Endothelial cell of umbilical vein (primary cell): ENCODE measurements around the gene SLC4A4. TPM values are rescaled to one million over a fixed set of nuclear protein-coding genes. Genes with fewer than 3 reads are reported as not detected.

ENCODE experiments used
- BruUV-seq: library from RNA; stranded (reverse); fragments of 400-500 nt; replicated peaks from 2 replicates; lab custom pipeline; 2021; lab: Mats Ljungman, UMichigan
- CTCF ChIA-PET: fragments of 300-600, 350-600 bp; sonication (Branson Sonifier 250); formaldehyde crosslinking; loops from one replicate; lab custom pipeline; 2021; ENCODE audit warnings: antibody characterized with exemption, inconsistent platforms; lab: Charles Lee
- POLR2A ChIA-PET: fragments of 300-600, 350-600 bp; sonication (Branson Sonifier 250); formaldehyde crosslinking; loops from one replicate; lab custom pipeline; 2021; ENCODE audit warnings: antibody characterized with exemption, inconsistent platforms; lab: Charles Lee
- DNase-seq: peaks from one replicate; pipeline ENCODE4 v3.0.0-alpha.2; 2011; ENCODE audit warnings: low read depth, low spot score
- FAIRE-seq: peaks from 2 replicates; lab custom pipeline; 2011; peaks lifted over from hg19 to GRCh38; lab: Jason Lieb, UNC
- H2AFZ ChIP-seq: 2 replicates; pipeline ENCODE4 v1.6.0; 2012; ENCODE audit warnings: low read depth, low read length, control low read depth, inconsistent platforms
- H3K27ac ChIP-seq: 2 replicates; pipeline ENCODE4 v1.5.1; 2011; ENCODE audit warnings: low read depth, mild to moderate bottlenecking, control low read depth, low read length, moderate library complexity; ENCODE audit not compliant: insufficient read depth
- H3K27me3 ChIP-seq, 2 experiments: 2 replicates each; pipeline versions ENCODE4 v1.6.0 to v1.6.1; 2011; ENCODE audit warnings: low read length in 2 of 2, mixed read lengths in 1 of 2; ENCODE audit not compliant: control insufficient read depth in 2 of 2, insufficient read depth in 2 of 2
- H3K36me3 ChIP-seq, 2 experiments: 2 replicates in 1 of 2; 3 replicates in 1 of 2; pipeline ENCODE4 v1.5.1; 2011; ENCODE audit warnings: low read length in 2 of 2, mild to moderate bottlenecking in 1 of 2, moderate library complexity in 1 of 2; ENCODE audit not compliant: control insufficient read depth in 2 of 2, insufficient read depth in 2 of 2; ENCODE audit errors: extremely low read depth in 1 of 2
- H3K4me1 ChIP-seq: 3 replicates; pipeline ENCODE4 v1.5.1; 2011; ENCODE audit warnings: mild to moderate bottlenecking, low read length; ENCODE audit not compliant: control insufficient read depth, insufficient read depth; ENCODE audit errors: extremely low read depth
- H3K4me2 ChIP-seq: 2 replicates; pipeline ENCODE4 v1.6.1; 2011; ENCODE audit warnings: low read length, control low read depth, mixed read lengths; ENCODE audit not compliant: insufficient read depth
- H3K4me3 ChIP-seq, 3 experiments: fragments of 200-600 bp in 1 of 3; sonication (generic), shearing (Covaris generic) in 1 of 3; replicated peaks in 1 of 3; 2 replicates each; pipeline ENCODE4 v1.5.1; 2011 to 2016; ENCODE audit warnings: control low read depth in 3 of 3, low read length in 3 of 3, mild to moderate bottlenecking in 2 of 3, inconsistent platforms in 1 of 3, low read depth in 1 of 3, moderate library complexity in 1 of 3; ENCODE audit not compliant: insufficient read depth in 1 of 3
- H3K79me2 ChIP-seq: 2 replicates; pipeline ENCODE4 v1.6.0; 2012; ENCODE audit warnings: low read length, inconsistent platforms; ENCODE audit not compliant: control insufficient read depth, insufficient read depth
- H3K9ac ChIP-seq: replicated peaks from 2 replicates; pipeline ENCODE3; 2011; ENCODE audit warnings: low read length, control low read depth; ENCODE audit not compliant: insufficient read depth; ENCODE audit errors: extremely low read depth
- H3K9me1 ChIP-seq: replicated peaks from 3 replicates; pipeline ENCODE4 v1.6.0; 2011; ENCODE audit warnings: mild to moderate bottlenecking, low read length; ENCODE audit not compliant: control insufficient read depth, insufficient read depth; ENCODE audit errors: extremely low read depth
- H3K9me3 ChIP-seq: replicated peaks from 2 replicates; pipeline ENCODE4 v1.5.1; 2012; ENCODE audit warnings: low read length, inconsistent platforms; ENCODE audit not compliant: control insufficient read depth, insufficient read depth
- H4K20me1 ChIP-seq: replicated peaks from 2 replicates; pipeline ENCODE3; 2011; ENCODE audit warnings: mild to moderate bottlenecking, low read length; ENCODE audit not compliant: control insufficient read depth, insufficient read depth; ENCODE audit errors: extremely low read depth
- EZH2 ChIP-seq: IDR thresholded peaks from 2 replicates; pipeline ENCODE4 v1.6.1; 2012; ENCODE audit warnings: borderline replicate concordance, low read depth, mild to moderate bottlenecking, moderate library complexity, low read length, inconsistent platforms; ENCODE audit not compliant: severe bottlenecking
- FOS ChIP-seq: IDR thresholded peaks from 2 replicates; pipeline ENCODE4 v1.6.1; 2011; ENCODE audit warnings: mild to moderate bottlenecking, low read length, moderate library complexity, borderline replicate concordance; ENCODE audit not compliant: insufficient read depth
- GATA2 ChIP-seq: IDR thresholded peaks from 2 replicates; pipeline ENCODE4 v1.7.0; 2011; ENCODE audit warnings: low read depth, mild to moderate bottlenecking, moderate library complexity, mixed read lengths, low read length; ENCODE audit not compliant: insufficient read length, insufficient read depth
- JUN ChIP-seq: IDR thresholded peaks from 2 replicates; pipeline ENCODE4 v1.6.1; 2011; ENCODE audit warnings: borderline replicate concordance, low read depth; ENCODE audit not compliant: insufficient read length, insufficient read depth
- MYC ChIP-seq: IDR thresholded peaks from one replicate; pipeline ENCODE4 v1.6.1; 2011; ENCODE audit warnings: mild to moderate bottlenecking, low read depth, low read length
- POLR2A ChIP-seq: IDR thresholded peaks from 2 replicates; pipeline ENCODE4 v1.6.1; 2012; ENCODE audit warnings: low read depth, mild to moderate bottlenecking, control low read depth, low read length
- POLR2AphosphoS5 ChIP-seq: IDR thresholded peaks from 2 replicates; pipeline ENCODE4 v1.6.1; 2012; ENCODE audit warnings: low read depth, mild to moderate bottlenecking, control low read depth, low read length, moderate library complexity; ENCODE audit not compliant: insufficient read depth
- dilution Hi-C: fragments of 300-500 bp; cut with MboI; formaldehyde crosslinking; loops from one replicate; pipeline ENCODE4 v1.15.0; 2019; ENCODE audit warnings: low sequenced_read_pairs; ENCODE audit not compliant: extremely low pct_ligation_motif_present
- intact Hi-C: fragments of 100-400 bp; cut with micrococcal nuclease; formaldehyde crosslinking; loops from one replicate; pipeline ENCODE4 v1.10.0; 2022
- polyA plus RNA-seq, 4 experiments: library from polyadenylated mRNA; depleted of rRNA in 3 of 4; stranded (reverse) in 3 of 4; unstranded in 1 of 4; fragments of >200 nt; gene quantifications; 2 replicates each; pipeline versions ENCODE4 v1.2.1 to v1.2.3, GENCODE V29; 2011 to 2012; ENCODE audit warnings: missing spikeins in 1 of 4
- total RNA-seq: library from RNA; stranded (reverse); gene quantifications from 2 replicates; pipeline ENCODE4 v1.2.3, GENCODE V29; 2021
- TF ChIP-seq, protein P1 (sequence below), 2 donors: IDR thresholded peaks; 1 replicate in 1 of 2; 2 replicates in 1 of 2; pipeline ENCODE4 v1.5.1; 2011; ENCODE audit warnings: low read length in 2 of 2, mild to moderate bottlenecking in 2 of 2, moderate library complexity in 2 of 2, control low read depth in 1 of 2, inconsistent platforms in 1 of 2, low read depth in 1 of 2; ENCODE audit not compliant: insufficient read depth in 1 of 2; ENCODE audit errors: extremely low read depth in 1 of 2
- TF ChIP-seq, protein P2 (sequence below): IDR thresholded peaks from 2 replicates; pipeline ENCODE4 v1.6.1; 2011; ENCODE audit not compliant: insufficient read depth, insufficient read length

Gene SLC4A4
- total and polyA plus RNA-seq, 2 donors (not counting 3 experiments of a cell fraction or from before 2014, with no cell fraction given), result not detected

DNA sequence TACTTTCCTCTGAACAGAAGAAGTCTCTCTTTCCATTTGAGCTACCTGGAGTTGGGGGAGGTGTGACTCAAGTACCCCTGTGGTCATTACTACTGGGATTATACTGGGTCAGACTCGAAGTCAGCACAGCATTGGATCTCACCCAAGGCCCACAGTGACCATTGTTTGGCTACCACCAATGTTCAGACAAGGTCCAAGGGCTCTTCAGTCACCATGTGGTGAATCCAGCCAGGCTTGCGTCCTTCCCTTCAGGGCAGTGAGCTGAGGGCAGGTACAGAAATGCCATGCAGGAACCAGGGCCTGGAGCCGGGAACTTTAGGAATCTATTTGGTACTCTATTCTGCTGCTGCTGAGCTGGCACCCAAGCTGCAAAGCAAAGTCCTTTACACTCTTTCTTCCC is 5.5 kb upstream of the SLC4A4 start:
- H3K79me2 ChIP-seq, result no peaks in the 10 kb centered on the region
- H3K36me3 ChIP-seq, result no peaks in the 10 kb centered on the region
- no peak overlapping the region for H3K4me3 ChIP-seq
- H2AFZ ChIP-seq, result no peak overlapping the region
- no peaks in the 10 kb centered on the region for H3K4me1 ChIP-seq
- H3K9me3 ChIP-seq, result no peaks in the 10 kb centered on the region
- no peaks in the 10 kb centered on the region for H3K27me3 ChIP-seq
- H3K27ac ChIP-seq, result no peak overlapping the region
- POLR2A ChIA-PET, result no interaction called here
- intact Hi-C loops (no loop called here), dilution Hi-C loops (no loop called here)
- no peaks in the 10 kb centered on the region for H3K9me1 ChIP-seq
- no peaks in the 10 kb centered on the region for H4K20me1 ChIP-seq
- no peak for FAIRE-seq
- no TSS peak for BruUV-seq
- TF ChIP-seq POLR2AphosphoS5 (no peak), JUN (no peak), MYC (no peak), FOS (no peak), GATA2 (no peak), EZH2 (no peak), POLR2A (no peak)
- TF ChIP-seq, protein P1, sequence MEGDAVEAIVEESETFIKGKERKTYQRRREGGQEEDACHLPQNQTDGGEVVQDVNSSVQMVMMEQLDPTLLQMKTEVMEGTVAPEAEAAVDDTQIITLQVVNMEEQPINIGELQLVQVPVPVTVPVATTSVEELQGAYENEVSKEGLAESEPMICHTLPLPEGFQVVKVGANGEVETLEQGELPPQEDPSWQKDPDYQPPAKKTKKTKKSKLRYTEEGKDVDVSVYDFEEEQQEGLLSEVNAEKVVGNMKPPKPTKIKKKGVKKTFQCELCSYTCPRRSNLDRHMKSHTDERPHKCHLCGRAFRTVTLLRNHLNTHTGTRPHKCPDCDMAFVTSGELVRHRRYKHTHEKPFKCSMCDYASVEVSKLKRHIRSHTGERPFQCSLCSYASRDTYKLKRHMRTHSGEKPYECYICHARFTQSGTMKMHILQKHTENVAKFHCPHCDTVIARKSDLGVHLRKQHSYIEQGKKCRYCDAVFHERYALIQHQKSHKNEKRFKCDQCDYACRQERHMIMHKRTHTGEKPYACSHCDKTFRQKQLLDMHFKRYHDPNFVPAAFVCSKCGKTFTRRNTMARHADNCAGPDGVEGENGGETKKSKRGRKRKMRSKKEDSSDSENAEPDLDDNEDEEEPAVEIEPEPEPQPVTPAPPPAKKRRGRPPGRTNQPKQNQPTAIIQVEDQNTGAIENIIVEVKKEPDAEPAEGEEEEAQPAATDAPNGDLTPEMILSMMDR (IDR thresholded peaks at IDR 0.05; ENCODE audit: extremely low read depth in 1 of 2, insufficient read depth in 1 of 2, low read depth in 1 of 2, low read length in 2 of 2), result no peak
- TF ChIP-seq, protein P2, sequence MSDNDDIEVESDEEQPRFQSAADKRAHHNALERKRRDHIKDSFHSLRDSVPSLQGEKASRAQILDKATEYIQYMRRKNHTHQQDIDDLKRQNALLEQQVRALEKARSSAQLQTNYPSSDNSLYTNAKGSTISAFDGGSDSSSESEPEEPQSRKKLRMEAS, result no peak
- H3K4me2 ChIP-seq, result no peak overlapping the region
- DNase-seq, result no peak
- CTCF ChIA-PET, result no interaction called here
- H3K9ac ChIP-seq, result no peak overlapping the region
